Left forelimb (tissue), 1 donor: ENCODE results near the gene LNX1.

Source experiments
- DNase-seq: peaks from one replicate; pipeline ENCODE4 v3.0.0-alpha.2; 2018; ENCODE audit warnings: low spot score

LNX1 gene

DNA sequence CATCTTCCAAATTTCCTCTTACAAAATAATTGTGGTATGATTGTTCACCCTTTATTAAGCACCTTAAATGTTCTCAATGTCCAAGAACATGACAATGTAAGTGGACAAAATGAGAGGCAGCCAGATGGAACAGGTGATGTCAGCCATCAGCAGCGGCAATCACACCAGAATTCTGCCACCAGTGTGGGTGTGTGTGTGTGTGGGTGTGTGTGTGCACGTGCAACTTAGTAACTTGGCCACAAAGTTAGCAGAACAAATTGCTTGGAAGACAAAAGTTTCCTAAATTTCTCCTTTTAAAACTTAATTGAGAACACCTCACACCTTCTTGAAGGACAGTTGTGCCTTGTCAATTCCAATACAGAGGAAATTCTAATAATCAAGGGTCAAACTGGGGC, 18.7 kb downstream of the LNX1 start:
- no peak for DNase-seq

DNA sequence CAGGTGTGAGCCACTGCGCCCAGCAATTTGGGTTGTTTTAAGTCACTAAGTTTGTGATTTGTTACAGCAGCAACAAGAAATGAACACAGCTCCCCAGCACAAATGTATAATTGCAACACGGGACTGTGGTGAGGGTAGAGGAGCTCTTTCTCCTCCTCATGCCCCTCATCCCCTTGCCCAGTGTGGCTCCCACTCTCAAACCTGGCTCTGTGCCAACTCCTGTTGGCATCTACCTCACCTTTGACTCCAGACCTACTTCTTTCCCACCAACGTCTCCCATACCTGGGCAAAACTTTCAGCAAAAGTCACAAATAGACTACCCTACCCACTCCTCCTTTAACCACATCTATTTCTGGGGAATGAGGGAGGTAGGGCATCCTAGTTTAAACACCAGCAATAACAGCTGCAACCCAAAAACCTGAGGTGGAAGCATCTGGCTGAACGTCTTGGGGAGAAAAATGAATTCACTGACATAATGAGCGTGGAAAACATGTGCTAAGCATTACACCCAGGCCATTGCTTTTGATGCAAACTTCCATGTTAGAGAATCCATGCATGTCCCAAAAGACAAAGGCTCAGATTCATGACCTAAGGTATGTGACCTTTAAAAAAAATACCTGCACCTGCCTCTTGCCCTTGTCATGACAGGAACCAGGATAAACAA, 19.2 kb downstream of the LNX1 start:
- no peak for DNase-seq

DNA sequence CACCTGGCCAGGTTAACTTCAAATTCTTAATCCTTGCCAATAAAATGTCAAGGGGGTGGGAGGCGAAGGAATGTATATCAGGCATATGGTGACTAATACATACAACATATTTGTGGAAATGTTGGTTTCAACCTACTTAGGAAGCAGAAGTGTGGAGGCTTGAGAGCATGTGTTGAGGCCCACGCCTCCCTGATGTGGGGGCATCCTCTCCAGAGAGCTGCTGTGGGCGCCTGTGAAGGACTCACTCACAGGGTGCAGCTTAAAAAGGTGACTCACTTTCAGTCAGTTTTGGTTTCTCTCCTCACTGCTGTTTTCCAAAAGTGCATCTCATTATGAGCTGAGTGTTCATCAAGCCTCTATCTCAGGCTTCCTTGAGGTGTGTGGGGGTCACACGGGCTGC, 27.5 kb downstream of the LNX1 start:
- DNase-seq = no peak

DNA sequence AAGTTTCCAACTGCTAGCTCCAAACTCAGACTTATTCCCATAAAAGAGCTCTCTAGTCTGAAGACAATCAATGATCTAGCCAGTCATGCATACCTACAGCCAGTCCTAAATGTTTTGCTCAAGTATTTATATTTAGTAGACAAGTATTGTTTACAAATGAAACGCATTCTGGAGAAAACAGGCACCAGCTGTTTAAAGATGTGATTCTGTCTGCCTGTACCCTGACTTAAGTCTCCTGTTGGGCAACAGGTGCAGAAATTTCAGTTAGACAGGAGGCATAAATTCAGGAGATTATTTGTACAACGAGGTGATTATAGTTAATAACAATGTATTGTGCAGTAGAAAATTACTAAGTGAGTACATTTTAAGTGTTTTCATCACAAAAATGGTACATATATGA, 28.9 kb downstream of the LNX1 start:
- no peak for DNase-seq

DNA sequence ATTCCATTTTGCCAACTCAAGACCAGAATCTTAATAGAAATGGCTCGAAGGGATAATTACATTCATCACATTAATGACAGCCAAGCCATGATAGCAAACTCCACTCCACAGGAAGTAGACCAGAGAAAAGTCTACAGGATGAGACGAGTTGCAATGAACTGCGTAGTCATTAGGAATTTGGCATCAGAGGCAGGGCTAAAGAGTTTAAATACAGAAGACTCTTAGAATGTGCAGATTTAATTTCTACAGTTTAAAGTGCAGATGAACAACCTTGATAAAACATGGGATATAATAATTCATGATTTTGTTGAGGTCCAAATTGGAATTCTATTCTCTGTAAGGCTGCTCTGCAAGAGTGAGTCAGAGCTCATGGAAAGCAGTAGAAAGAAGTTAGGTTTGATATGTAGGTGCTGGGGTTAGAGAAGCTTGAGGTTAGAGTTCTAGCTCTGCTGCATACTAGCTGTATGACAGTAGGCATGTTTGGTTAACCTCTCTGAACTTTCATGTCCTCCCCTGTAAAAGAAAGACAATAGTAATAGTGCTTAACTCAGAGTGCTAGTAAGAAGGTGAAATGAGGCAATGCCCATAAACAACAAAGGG, 32.2 kb downstream of the LNX1 start:
- DNase-seq = no peak

DNA sequence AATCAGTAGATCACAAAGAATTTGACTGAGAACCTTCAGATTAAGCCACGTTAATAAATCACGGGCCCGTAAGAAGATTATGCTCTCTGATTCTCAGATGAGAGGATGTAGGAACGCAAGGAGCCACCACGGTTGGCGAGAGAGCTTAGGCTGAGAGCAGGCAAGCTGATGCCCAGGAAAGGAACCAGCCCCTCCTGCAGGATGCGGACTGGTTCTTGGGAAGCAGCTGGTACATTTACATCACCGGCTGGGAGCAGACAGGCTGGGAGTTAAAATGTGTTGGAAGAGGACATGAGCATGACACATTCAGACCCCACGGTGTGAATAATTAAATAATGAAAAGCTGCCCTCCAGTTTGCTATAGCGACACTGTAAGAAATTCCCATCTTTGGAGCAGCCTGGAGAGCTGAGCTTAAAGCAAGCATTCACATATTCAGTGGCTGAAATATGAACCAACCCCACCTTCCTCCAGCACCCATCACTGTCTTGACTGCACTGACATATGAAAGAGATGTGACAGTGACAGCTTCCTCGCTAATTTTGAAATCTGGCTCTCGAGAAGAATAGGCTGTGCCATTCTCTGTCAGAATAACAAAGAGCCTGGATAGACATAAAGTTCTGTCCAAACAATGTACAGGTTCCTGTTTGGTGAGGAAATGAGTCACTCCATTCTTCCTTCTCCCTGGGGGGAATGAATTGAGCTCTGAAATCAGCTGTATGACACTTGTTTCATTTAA, 33.1 kb downstream of the LNX1 start:
- DNase-seq = no peak

DNA sequence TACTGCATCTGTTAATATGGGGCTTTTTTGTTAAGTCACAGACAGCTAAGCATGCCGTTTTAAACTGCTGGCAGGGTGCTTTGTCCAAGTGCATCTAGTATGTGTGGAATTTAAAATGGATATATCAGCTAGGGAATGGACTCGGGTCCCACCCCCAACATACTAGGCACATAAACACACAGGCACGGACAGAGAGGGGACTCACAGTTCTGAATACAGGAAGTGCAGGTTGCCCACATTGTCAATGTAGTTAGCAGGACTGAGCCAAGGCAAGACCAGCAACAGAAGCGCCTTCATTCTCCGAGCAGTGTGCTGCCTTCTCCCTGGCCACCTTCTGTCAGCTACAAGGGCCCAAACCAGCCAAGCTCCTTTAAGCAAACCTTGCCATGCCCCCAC, 33.6 kb downstream of the LNX1 start:
- no peak for DNase-seq

DNA sequence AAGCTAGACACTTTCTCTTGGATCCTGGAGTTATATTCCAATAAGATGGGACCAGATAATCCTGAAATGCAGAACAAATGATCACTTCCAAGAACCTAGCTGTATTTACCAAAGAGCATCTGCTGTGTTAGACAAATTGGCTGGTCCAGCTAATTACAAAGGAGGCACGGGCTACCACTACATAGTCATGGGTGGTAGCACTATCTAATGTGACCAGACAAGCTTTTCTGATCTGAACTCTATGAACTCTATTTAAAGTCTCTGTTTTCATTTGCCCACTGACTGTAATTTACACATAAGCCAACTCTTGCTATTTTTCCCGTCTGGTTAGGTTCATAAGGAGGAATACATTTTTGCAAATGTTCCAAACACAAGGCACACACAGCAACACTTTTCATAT, 34.6 kb downstream of the LNX1 start:
- DNase-seq = no peak

DNA sequence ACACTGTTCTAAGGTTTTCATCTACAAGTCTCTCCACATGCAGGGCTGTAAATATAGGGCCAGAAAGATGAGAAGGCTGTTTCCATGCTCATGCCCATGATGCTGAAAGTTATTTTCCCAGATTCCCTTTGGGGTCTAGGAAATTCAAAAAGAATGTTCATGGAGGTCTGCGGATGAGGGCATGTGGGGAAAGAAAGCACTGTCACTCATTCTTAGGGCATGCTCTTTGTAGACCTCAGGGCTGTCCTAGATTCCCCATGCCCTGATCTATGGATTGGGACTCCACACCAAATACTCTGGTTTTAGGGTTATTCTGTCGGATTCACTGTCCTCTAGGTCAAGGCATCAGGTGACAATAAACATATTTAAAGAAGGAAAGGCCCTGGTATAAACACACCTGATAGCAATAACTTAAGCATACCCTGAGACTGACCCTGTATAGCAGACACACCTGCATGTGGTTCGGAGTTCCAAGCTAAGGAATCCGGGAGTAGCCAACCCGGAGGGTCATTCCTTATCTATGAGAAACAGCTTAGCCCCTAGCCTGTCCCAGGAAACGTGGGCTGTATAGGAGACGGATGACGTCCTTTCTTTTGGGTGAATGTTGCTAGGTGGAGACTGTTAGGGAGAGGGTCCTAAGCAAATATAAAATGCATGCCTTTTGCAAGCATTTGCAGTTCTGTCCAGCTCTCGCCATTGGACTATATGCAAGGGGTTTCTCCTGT, 37.6 kb downstream of the LNX1 start:
- DNase-seq = no peak

DNA sequence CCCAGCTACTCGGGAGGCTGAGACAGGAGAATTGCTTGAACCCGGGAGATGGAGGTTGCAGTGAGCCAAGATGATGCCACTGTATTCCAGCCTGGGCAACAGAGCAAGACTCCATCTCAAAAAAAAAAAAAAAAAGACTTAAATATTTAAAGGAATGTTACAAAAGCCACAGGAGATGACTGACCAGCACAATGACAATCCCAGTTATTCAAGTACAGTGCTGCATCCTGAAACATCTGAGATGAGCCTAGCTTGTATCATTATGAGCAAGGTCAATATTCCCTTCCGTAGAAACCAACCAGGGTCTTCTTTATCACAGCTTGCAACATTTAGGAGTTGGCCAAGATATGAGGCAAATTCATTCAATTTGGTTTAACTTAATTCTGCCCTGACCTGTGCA, 38.6 kb downstream of the LNX1 start:
- DNase-seq = no peak

DNA sequence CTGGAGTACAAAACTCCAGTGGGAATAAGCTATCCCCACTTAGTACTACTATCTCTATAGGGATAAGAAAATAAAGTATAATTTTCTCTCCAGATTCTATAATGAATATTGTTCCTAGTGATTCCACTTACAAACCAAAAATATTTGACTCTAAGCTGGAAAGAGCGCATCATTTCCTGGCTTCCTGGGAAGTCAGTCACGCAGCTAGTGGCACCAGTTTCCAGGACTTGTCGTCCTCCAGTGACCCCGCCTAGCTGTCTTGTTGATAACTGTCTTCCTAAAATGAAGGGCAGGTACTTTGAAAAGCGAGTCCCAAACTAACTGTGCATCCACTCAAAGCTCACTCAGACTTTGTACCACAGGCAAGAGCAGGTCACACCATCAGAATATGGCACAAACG, 39.3 kb downstream of the LNX1 start:
- DNase-seq = no peak

DNA sequence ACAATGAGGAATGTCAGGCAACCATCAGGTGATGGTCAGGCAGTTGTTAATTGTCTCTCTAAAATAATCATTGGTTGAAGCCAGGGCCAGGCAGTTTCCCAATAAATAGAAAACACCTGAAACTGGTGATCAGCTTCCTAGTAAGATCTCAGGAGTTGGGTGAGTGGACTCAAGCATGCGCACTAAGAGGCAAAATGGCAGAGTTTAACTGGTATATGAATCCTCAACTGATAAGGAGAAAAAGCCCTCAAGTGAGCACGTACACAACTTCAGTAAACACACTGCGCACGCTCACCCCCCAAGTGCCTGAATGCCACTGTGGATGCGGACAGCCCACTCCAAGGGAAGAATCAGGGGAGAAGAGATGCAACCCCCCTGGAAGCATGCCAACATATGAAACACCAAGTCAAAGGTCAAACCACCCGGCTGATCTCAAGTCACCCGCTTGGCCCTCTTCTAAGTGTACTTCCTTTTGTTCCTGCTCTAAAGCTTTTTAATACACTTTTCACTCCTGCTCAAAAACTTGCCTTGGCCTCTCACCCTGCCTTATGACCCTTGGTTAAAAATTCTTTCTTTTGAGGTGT, 39.9 kb downstream of the LNX1 start:
- no peak for DNase-seq

DNA sequence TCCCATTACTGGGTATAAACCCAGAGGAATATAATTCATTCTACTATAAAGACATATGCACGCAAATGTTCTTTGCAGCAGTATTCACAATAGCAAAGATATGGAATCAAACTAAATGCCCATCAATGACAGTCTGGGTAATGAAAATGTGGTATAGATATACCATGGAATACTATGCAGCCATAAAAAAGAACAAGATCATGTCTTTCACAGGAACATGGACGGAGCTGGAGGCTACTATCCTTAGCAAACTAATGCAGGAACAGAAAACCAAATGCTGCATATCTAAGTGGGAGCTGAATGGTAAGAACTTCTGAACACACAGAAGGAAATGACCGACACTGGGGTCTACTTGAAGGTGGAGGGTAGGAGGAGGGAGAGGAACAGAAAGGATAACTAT, 42.6 kb downstream of the LNX1 start:
- no peak for DNase-seq

DNA sequence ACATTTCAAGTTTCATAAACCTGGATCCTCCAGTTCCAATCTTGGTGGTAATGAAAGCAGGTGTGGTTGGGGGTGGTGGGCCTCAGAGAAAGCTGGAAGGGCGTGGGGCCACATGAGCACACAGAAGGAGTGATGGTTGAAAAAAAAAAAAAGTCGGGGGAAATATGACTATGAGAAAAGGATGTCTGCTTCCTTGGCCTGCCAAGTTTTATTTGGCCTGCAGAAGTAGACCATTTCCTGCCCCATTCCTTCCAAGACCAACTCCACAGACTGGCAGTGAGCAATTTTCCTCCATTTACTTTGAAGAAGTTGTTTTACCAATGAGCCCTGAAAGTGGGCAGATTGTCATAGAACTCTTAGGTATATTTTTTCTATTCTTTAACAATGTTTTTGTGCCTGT, 43.3 kb downstream of the LNX1 start:
- DNase-seq = no peak

DNA sequence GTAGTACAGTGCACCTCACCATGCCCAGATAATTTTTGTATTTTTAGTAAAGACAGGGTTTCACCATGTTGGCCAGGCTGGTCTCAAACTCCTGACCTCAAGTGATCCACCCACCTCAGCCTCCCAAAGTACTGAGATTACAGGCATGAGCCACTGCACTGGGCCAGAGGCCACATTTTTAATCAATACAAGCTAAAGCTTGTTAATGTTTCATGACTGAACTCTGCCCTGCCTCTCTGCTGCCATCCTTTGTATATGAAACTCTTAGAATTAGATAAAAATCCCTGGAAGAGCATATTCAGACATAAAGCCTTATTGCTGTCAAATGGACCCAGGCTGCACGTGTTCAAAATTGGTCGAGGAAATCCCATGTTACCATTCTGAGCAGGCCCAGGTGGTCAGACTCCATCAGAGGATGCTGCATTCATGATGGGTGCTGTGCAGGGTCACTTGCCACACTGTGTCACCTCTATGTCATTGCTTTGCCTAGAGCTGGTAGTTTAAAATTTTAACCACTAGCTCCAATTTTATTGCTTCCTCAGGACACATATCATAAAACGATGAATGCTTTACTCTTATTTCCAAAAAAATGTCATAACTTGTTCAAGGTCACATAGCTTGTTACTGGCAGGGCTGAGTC, 45.2 kb downstream of the LNX1 start:
- DNase-seq = no peak

DNA sequence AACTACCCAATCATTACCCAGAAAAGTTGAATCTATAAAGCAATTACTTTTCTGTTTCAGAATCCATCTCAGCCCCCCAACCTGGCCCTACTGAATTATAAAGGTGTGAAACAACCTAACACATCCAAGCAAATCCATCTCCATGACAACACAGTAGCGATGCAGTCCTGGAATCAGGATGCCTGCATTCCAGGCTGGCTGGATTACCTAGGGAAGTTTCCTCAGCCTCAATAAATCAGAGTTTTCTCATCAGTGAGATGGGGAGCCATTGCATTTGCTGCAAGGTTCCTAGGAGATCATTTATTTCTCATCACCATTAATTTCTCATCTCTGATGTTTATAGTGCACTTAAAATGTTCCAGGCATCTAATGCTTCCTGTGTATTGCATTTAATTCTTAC, 46.0 kb downstream of the LNX1 start:
- no peak for DNase-seq

DNA sequence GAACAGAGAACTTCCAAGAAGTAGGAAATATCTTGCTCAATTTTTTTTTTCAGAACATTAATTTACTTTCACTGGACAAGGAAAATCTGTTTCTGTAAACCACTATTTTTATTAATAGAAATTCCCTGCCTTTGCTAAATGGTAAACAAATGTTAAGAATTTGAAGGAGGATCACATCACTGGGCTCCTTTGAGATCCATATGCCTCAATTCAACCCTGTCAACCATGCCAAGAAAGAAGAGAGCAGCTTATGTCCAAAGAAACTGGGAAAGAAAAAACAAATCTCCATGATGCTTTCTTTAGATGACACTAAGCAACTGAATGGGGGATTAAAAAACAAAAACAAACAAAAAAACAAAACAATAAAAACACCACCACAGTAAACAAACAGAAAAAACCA, 47.7 kb downstream of the LNX1 start:
- DNase-seq = no peak

DNA sequence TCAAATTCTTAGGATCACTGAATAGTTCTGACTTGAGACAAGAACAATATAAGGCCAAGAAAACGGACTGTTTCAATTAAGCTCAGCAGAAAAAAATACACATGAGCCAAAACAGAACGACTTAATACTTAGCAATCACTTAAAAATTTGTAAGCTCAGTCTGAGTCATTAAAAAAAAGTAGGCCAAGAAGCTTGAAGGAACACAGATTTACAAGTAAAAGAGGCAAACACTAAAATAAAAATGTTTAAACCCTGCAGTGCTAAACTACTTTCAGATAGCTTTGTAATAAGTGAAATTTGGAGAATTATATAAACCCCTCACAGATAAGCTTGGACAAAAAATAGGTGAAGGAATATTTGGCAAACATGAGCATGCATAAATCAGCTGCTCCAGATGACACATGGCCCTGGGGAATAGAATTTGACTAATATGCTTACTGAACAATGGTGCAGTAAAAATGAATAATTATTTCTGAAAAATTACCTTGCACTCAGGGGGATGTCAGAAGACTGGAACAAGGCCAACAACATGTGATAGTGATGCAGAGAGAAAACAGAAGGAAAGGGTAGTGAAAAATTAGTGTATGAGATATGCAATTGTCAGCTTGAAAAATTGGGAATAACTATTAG, 49.6 kb downstream of the LNX1 start:
- DNase-seq = no peak

DNA sequence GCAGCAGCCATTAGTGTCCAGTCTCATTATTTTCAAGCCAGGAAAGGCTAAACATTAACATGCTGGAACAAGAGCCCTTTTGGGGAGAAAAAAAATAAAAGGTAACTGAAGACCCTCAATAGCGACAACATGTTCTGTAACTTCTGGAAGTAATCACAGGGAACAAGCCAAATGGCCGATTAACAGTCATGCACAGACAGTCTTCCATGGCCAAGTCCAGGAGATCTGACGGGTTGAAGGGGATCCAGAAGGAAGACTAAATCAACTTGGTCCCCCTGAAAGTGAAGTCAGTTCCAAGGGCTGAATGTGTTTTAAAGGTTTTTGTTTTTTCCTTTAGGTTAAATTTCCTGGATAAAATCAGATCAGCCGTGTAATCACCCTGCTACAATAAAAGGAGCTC, 52.5 kb downstream of the LNX1 start:
- DNase-seq = no peak

DNA sequence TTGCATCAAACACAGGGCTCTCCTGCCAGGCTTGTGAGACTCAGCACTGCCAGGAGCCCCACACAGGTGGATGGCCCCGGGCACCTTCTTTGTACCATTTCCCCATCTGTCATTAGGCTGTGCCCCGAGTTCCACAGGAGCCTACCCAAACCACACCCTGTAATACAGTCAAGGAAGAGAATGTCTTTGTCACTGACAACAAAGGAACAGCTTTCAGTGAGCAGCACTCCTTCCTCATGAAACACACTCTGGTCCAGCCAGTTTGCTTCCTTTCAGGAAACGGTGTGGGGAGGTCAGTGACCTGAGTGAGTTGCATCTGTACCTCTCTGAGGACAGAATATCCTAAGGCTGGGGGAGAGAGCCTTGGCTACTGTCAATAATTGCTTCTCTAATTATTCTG, 53.7 kb downstream of the LNX1 start:
- DNase-seq = no peak

DNA sequence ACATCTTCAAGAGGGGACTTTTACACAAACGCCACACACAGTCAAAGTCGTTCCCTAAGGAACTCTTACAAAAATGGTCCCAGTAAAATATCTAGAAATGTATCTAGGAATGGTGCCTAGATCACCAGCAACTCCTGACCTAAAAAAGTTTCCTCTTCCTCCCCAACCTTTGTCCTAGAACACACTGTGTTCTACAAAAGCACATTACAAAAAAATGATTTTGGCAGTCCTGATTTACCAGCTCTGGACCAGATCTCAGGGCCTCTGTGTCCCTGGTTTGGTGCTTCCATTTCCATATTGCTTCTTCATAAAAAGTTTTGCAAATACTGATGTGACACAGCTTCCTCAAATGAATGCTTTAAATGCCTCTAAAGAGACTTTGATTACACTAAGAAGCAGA, 55.0 kb downstream of the LNX1 start:
- DNase-seq = no peak

DNA sequence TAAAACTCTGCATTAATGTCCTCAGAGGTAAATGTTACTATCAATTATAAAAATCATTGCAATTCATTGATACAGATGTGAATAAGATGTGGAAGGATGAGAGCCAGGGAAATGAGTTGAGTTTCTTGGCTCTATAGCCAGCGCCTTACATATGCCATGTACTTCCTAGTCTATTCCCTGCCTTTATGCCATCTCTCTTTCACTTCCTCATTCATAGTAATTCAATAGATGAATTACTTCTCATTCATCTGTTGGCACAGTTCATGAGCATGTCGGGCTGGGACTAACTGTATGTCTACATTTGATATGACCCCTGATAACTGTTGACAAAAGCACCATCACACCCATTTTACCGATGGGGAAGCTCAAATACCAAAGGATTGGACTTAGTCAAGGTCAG, 55.7 kb downstream of the LNX1 start:
- no peak for DNase-seq
